HepG2 (cell line): ENCODE data around the gene GAPDH. TPM values are rescaled to one million over a fixed set of nuclear protein-coding genes. Genes with fewer than 3 reads are reported as not detected.
A peak's percentile ranks its signal among the peaks of the same experiment; 100 is the strongest.

Experiments used
- AGO1 ChIP-seq: fragments of 200-400 bp; formaldehyde crosslinking; IDR thresholded peaks from 2 replicates; pipeline ENCODE4 v1.6.1; 2017; ENCODE audit warnings: mild to moderate bottlenecking, low read depth, low read length, moderate library complexity; ENCODE audit not compliant: poor library complexity, severe bottlenecking
- CBX1 ChIP-seq: IDR thresholded peaks from one replicate; pipeline ENCODE4 v1.6.1; 2016; ENCODE audit warnings: antibody characterized with exemption, low read depth
- CSRNP2 ChIP-seq: sonication (generic); formaldehyde crosslinking; conservative IDR thresholded peaks from 2 replicates; pipeline ENCODE4 v1.8.0; 2022; ENCODE audit warnings: low read depth, missing genetic modification reagents
- E2F5 ChIP-seq: sonication (generic); formaldehyde crosslinking; conservative IDR thresholded peaks from 2 replicates; pipeline ENCODE4 v1.4.0; 2020; ENCODE audit warnings: missing genetic modification reagents
- ERF ChIP-seq: IDR thresholded peaks from 2 replicates; pipeline ENCODE4 v1.6.1; 2018; ENCODE audit warnings: missing biosample characterization, missing genetic modification reagents
- FOXM1 ChIP-seq: sonication (generic); formaldehyde crosslinking; IDR thresholded peaks from 2 replicates; pipeline ENCODE4 v1.5.0; 2020; ENCODE audit warnings: missing genetic modification reagents
- MAX ChIP-seq: IDR thresholded peaks from 2 replicates; pipeline ENCODE4 v1.6.1; 2012; ENCODE audit warnings: inconsistent platforms
- MXD4 ChIP-seq: IDR thresholded peaks from 2 replicates; pipeline ENCODE4 v1.6.1; 2016; ENCODE audit warnings: mild to moderate bottlenecking, missing biosample characterization, missing genetic modification reagents
- MYC ChIP-seq: sonication (generic); formaldehyde crosslinking; IDR thresholded peaks from 2 replicates; pipeline ENCODE4 v1.9.0; 2021; ENCODE audit warnings: missing genetic modification reagents, borderline replicate concordance
- MZF1 ChIP-seq: sonication (generic); formaldehyde crosslinking; IDR thresholded peaks from 2 replicates; pipeline ENCODE4 v1.8.1; 2023; ENCODE audit warnings: mild to moderate bottlenecking, missing genetic modification reagents, borderline replicate concordance
- NFATC3 ChIP-seq: sonication (generic); formaldehyde crosslinking; IDR thresholded peaks from 2 replicates; pipeline ENCODE4 v1.5.1; 2020; ENCODE audit warnings: mild to moderate bottlenecking, missing genetic modification reagents
- PPARG ChIP-seq: conservative IDR thresholded peaks from 2 replicates; pipeline ENCODE4 v1.6.1; 2016; ENCODE audit warnings: missing biosample characterization, missing genetic modification reagents
- ZFP1 ChIP-seq: IDR thresholded peaks from 2 replicates; pipeline ENCODE4 v1.6.1; 2016
- ZNF143 ChIP-seq: sonication (generic); formaldehyde crosslinking; IDR thresholded peaks from 2 replicates; pipeline ENCODE4 v1.4.0; 2020; ENCODE audit warnings: missing genetic modification reagents
- ZNF256 ChIP-seq: sonication (generic); formaldehyde crosslinking; conservative IDR thresholded peaks from 2 replicates; pipeline ENCODE4 v1.4.0; 2020; ENCODE audit warnings: missing genetic modification reagents
- ZNF318 ChIP-seq: sonication (generic); formaldehyde crosslinking; IDR thresholded peaks from 2 replicates; pipeline ENCODE4 v1.4.0; 2020; ENCODE audit warnings: mild to moderate bottlenecking, missing genetic modification reagents
- ZNF839 ChIP-seq: sonication (generic); formaldehyde crosslinking; IDR thresholded peaks from 2 replicates; pipeline ENCODE4 v1.4.0; 2020; ENCODE audit warnings: missing genetic modification reagents, mild to moderate bottlenecking, borderline replicate concordance
- polyA plus RNA-seq, 8 experiments: library from polyadenylated mRNA; depleted of rRNA in 3 of 8; stranded (reverse) in 7 of 8; unstranded in 1 of 8; fragments of >200 nt; fragmentation: Illumina TruSeq in 4 of 8; extraction: Trizol in 4 of 8; gene quantifications; 2 replicates each; pipeline versions ENCODE4 v1.2.1 to v1.2.3, GENCODE V29; 2011 to 2016; ENCODE audit warnings: low read depth in 4 of 8, missing spikeins in 1 of 8, mixed read lengths in 1 of 8; ENCODE audit not compliant: insufficient read depth in 1 of 8
- total RNA-seq, 5 experiments: library from RNA; depleted of rRNA; stranded (reverse); fragments of >200 nt; fragmentation: Illumina TruSeq; extraction: Trizol; gene quantifications; 2 replicates each; pipeline ENCODE4 v1.2.3, GENCODE V29; 2016; ENCODE audit warnings: low read depth in 1 of 5

The GAPDH gene
- total and polyA plus RNA-seq, 2 of the 13 experiments (the other 11 are each of a cell fraction or from before 2014, with no cell fraction given), result 3,038 to 12,722 TPM

GRCh38 chr12:6493497-6494257 is 40.6 kb upstream of the GAPDH start, which contains the start of gene NCAPD2 (continued):
- 0 out of 2 replicates have a peak, but pooled peaks have one; percentile 9 for TF ChIP-seq NFATC3 (CRISPR knock-in tag)
- TF ChIP-seq ZNF256 (CRISPR knock-in tag), result 0 out of 2 replicates have a peak, but pooled peaks have one; percentile 7
- no peak for TF ChIP-seq AGO1
- TF ChIP-seq CBX1, result no peak
- no peak for TF ChIP-seq ZNF839 (CRISPR knock-in tag)
- no peak for TF ChIP-seq CSRNP2 (CRISPR knock-in tag)
- peak; percentile 91 for TF ChIP-seq MYC (CRISPR knock-in tag)
- TF ChIP-seq E2F5 (CRISPR knock-in tag), result peak; percentile 83; the same call in 1 of the 2 replicates
- TF ChIP-seq MZF1 (CRISPR knock-in tag), result 0 out of 2 replicates have a peak, but pooled peaks have one; percentile 30
- TF ChIP-seq ZNF318 (CRISPR knock-in tag), result no peak
- TF ChIP-seq MAX, result peak; percentile 79
- TF ChIP-seq ZNF143 (CRISPR knock-in tag), result no peak; the same call in 1 of the 2 replicates
- 0 out of 2 replicates have a peak, but pooled peaks have one; percentile 6 for TF ChIP-seq ERF (CRISPR knock-in tag)
- peak; percentile 84; the same call in 1 of the 2 replicates for TF ChIP-seq FOXM1
- no peak; the same call in 1 of the 2 replicates for TF ChIP-seq MXD4
- no peak; the same call in 1 of the 2 replicates for TF ChIP-seq ZFP1 (CRISPR knock-in tag)
- TF ChIP-seq PPARG (CRISPR knock-in tag), result no peak
